K562 (cell line): Measurements from ENCODE around the gene CCDC137. TPM values are rescaled to one million over a fixed set of nuclear protein-coding genes. Genes with fewer than 3 reads are reported as not detected.

Experiments
- CTBP1 ChIP-seq: fragments of 450-650 bp; IDR thresholded peaks from 2 replicates; pipeline ENCODE4 v1.6.1; 2016; ENCODE audit warnings: borderline replicate concordance
- CTCFL ChIP-seq: IDR thresholded peaks from 2 replicates; pipeline ENCODE4 v1.6.1; 2011; ENCODE audit warnings: borderline replicate concordance, low read depth, mild to moderate bottlenecking, moderate library complexity, low read length; ENCODE audit not compliant: insufficient read depth, poor library complexity, severe bottlenecking
- DACH1 ChIP-seq: fragments of 450-650 bp; IDR thresholded peaks from 2 replicates; pipeline ENCODE4 v1.6.1; 2018; ENCODE audit not compliant: partially characterized antibody
- E2F5 ChIP-seq: sonication (generic); formaldehyde crosslinking; IDR thresholded peaks from 2 replicates; pipeline ENCODE4 v1.8.0; 2022; ENCODE audit warnings: mild to moderate bottlenecking, missing genetic modification reagents
- FUS ChIP-seq: fragments of 200-400 bp; formaldehyde crosslinking; optimal IDR thresholded peaks from 2 replicates; pipeline ENCODE3; 2017; ENCODE audit warnings: low read depth, low read length
- GTF2F1 ChIP-seq: IDR thresholded peaks from 2 replicates; pipeline ENCODE4 v1.6.1; 2011; ENCODE audit warnings: low read depth, low read length, improper control_type of control experiment
- HNRNPL ChIP-seq: fragments of 200-400 bp; formaldehyde crosslinking; IDR thresholded peaks from 2 replicates; pipeline ENCODE4 v1.6.1; 2017; ENCODE audit warnings: low read depth, mild to moderate bottlenecking, low read length
- MAX ChIP-seq: sonication (generic); formaldehyde crosslinking; IDR thresholded peaks from 2 replicates; pipeline ENCODE4 v1.9.0; 2022; ENCODE audit warnings: mild to moderate bottlenecking, missing genetic modification reagents
- MXD1 ChIP-seq: fragments of 250-450 bp; sonication (Bioruptor Pico); IDR thresholded peaks from 2 replicates; pipeline ENCODE4 v1.8.0; 2021; ENCODE audit warnings: borderline replicate concordance, mild to moderate bottlenecking, moderate library complexity; ENCODE audit not compliant: poor library complexity, severe bottlenecking
- NFIX ChIP-seq: fragments of 250-450 bp; sonication (Bioruptor Pico); IDR thresholded peaks from 2 replicates; pipeline ENCODE4 v1.4.0; 2020; ENCODE audit warnings: low read depth, mild to moderate bottlenecking, moderate library complexity
- NFYB ChIP-seq: IDR thresholded peaks from 2 replicates; pipeline ENCODE4 v1.6.1; 2011; ENCODE audit warnings: mild to moderate bottlenecking, moderate library complexity; ENCODE audit not compliant: insufficient read length; ENCODE audit errors: extremely low read depth
- PHTF2 ChIP-seq: fragments of 250-450 bp; sonication (Bioruptor Pico); IDR thresholded peaks from 2 replicates; pipeline ENCODE4 v1.5.0; 2021; ENCODE audit warnings: mild to moderate bottlenecking
- POLR2B ChIP-seq: fragments of 450-650 bp; IDR thresholded peaks from 2 replicates; pipeline ENCODE4 v1.6.1; 2018; ENCODE audit warnings: low read depth; ENCODE audit not compliant: partially characterized antibody
- PRMT5 ChIP-seq: sonication (generic); formaldehyde crosslinking; IDR thresholded peaks from 2 replicates; pipeline ENCODE4 v1.5.0; 2020; ENCODE audit warnings: missing genetic modification reagents
- RBFOX2 ChIP-seq: fragments of 200-400 bp; formaldehyde crosslinking; IDR thresholded peaks from 2 replicates; pipeline ENCODE4 v1.6.1; 2017; ENCODE audit warnings: low read depth, mild to moderate bottlenecking, low read length, moderate library complexity
- RBM25 ChIP-seq: fragments of 200-400 bp; formaldehyde crosslinking; IDR thresholded peaks from 2 replicates; pipeline ENCODE4 v1.6.1; 2018; ENCODE audit warnings: low read length, low read depth, moderate library complexity; ENCODE audit not compliant: severe bottlenecking
- SMAD1 ChIP-seq: fragments of 150-350 bp; IDR thresholded peaks from 2 replicates; pipeline ENCODE4 v1.6.1; 2014; ENCODE audit warnings: low read length, low read depth; ENCODE audit not compliant: partially characterized antibody
- SMC3 ChIP-seq: conservative IDR thresholded peaks from 2 replicates; pipeline ENCODE4 v1.6.1; 2011; ENCODE audit warnings: low read depth, low read length, improper control_type of control experiment; ENCODE audit not compliant: insufficient read depth
- TFAM ChIP-seq: fragments of 250-450 bp; sonication (Bioruptor Pico); conservative IDR thresholded peaks from 2 replicates; pipeline ENCODE4 v1.5.0; 2021; ENCODE audit warnings: mild to moderate bottlenecking, moderate library complexity
- YBX1 ChIP-seq: fragments of 450-650 bp; IDR thresholded peaks from 2 replicates; pipeline ENCODE4 v1.7.1; 2016; ENCODE audit warnings: mild to moderate bottlenecking
- ZFPM2 ChIP-seq: fragments of 250-450 bp; sonication (Bioruptor Pico); IDR thresholded peaks from 2 replicates; pipeline ENCODE4 v1.5.1; 2022; ENCODE audit warnings: mild to moderate bottlenecking
- ZNF274 ChIP-seq: IDR thresholded peaks from 2 replicates; pipeline ENCODE4 v1.6.1; 2011; ENCODE audit warnings: low read depth, mild to moderate bottlenecking, low read length, moderate library complexity, borderline replicate concordance
- ZNF280A ChIP-seq: fragments of 450-650 bp; IDR thresholded peaks from 2 replicates; pipeline ENCODE4 v1.6.1; 2018; ENCODE audit warnings: mild to moderate bottlenecking, low read depth; ENCODE audit not compliant: partially characterized antibody
- polyA plus RNA-seq, 8 experiments: library from polyadenylated mRNA; depleted of rRNA in 4 of 8; stranded (reverse) in 5 of 8; unstranded in 3 of 8; fragments of >200 nt; fragmentation: Nextera tagmentation in 2 of 8; fragmentation: Illumina TruSeq in 1 of 8; extraction: Ambion mirVana in 2 of 8; extraction: Trizol in 1 of 8; gene quantifications; 2 replicates each; pipeline versions ENCODE4 v1.2.1 to v1.2.3, GENCODE V29; 2011 to 2014; ENCODE audit warnings: inconsistent platforms in 1 of 8, missing spikeins in 1 of 8
- total RNA-seq, 7 experiments: library from RNA; depleted of rRNA in 6 of 7; stranded (reverse); fragments of >200 nt in 6 of 7; fragmentation: Illumina TruSeq in 2 of 7; extraction: Trizol in 2 of 7; gene quantifications; 2 replicates each; pipeline versions ENCODE4 v1.2.1 to v1.2.3, GENCODE V29; 2011 to 2021; ENCODE audit warnings: low replicate concordance in 1 of 7

Gene CCDC137
- total and polyA plus RNA-seq, 9 of the 15 experiments (the other 6 are each of a cell fraction or from before 2014, with no cell fraction given), result 2.3 to 68.1 (median 38.3) TPM

- TF ChIP-seq CTCFL (no peak), PHTF2 (CRISPR knock-in tag) (no peak), SMAD1 (peak; percentile 49), DACH1 (no peak), YBX1 (no peak), RBM25 (peak; percentile 99), TFAM (CRISPR knock-in tag) (no peak), SMC3 (no peak), NFIX (CRISPR knock-in tag) (no peak), CTBP1 (peak; percentile 47; the same call in 1 of the 2 replicates), POLR2B (peak; percentile 83), ZNF280A (no peak), HNRNPL (peak; percentile 56; the same call in 1 of the 2 replicates), MAX (CRISPR knock-in tag) (peak; percentile 68), FUS (peak; percentile 67), E2F5 (no peak), NFYB (peak; percentile 88), MXD1 (CRISPR knock-in tag) (no peak), PRMT5 (no peak), RBFOX2 (peak; percentile 97), ZNF274 (no peak), ZFPM2 (CRISPR knock-in tag) (no peak), GTF2F1 (0 out of 2 replicates have a peak, but pooled peaks have one; percentile 61)
These were observed at the start of gene CCDC137, which contains the start of gene OXLD1 (continued) for GRCh38 chr17:81666342-81667191.
